WTC11 (cell line): ENCODE results near the gene TRIM41.

Experiments used
- ATF6 ChIP-seq: sonication (generic); formaldehyde crosslinking; IDR thresholded peaks from 2 replicates; pipeline ENCODE4 v1.8.1; 2023; ENCODE audit warnings: mild to moderate bottlenecking, missing genetic modification reagents
- ETV6 ChIP-seq: sonication (generic); formaldehyde crosslinking; IDR thresholded peaks from 2 replicates; pipeline ENCODE4 v1.8.1; 2022; ENCODE audit warnings: mild to moderate bottlenecking, missing genetic modification reagents
- FOXJ3 ChIP-seq: sonication (generic); formaldehyde crosslinking; IDR thresholded peaks from 2 replicates; pipeline ENCODE4 v1.9.0; 2021; ENCODE audit warnings: missing genetic modification reagents, mild to moderate bottlenecking, borderline replicate concordance
- GABPB1 ChIP-seq: sonication (generic); formaldehyde crosslinking; IDR thresholded peaks from 2 replicates; pipeline ENCODE4 v1.8.1; 2023; ENCODE audit warnings: mild to moderate bottlenecking, missing genetic modification reagents
- JUN ChIP-seq: sonication (generic); formaldehyde crosslinking; IDR thresholded peaks from 2 replicates; pipeline ENCODE4 v1.8.0; 2023; ENCODE audit warnings: mild to moderate bottlenecking, missing genetic modification reagents
- NFE2L1 ChIP-seq: sonication (generic); formaldehyde crosslinking; IDR thresholded peaks from 2 replicates; pipeline ENCODE4 v1.8.1; 2023; ENCODE audit warnings: missing genetic modification reagents
- NR3C1 ChIP-seq: sonication (generic); formaldehyde crosslinking; conservative IDR thresholded peaks from 2 replicates; pipeline ENCODE4 v1.8.1; 2023; ENCODE audit warnings: low read depth, mild to moderate bottlenecking, missing genetic modification reagents
- SP1 ChIP-seq: sonication (generic); formaldehyde crosslinking; conservative IDR thresholded peaks from 2 replicates; pipeline ENCODE4 v1.8.1; 2022; ENCODE audit warnings: missing genetic modification reagents
- TF ChIP-seq, protein P1 (sequence below): fragments of 200-600 bp; IDR thresholded peaks from 2 replicates; pipeline ENCODE4 v1.8.0; 2022; ENCODE audit warnings: antibody characterized with exemption
- TF ChIP-seq, protein P2 (sequence below): sonication (generic); formaldehyde crosslinking; IDR thresholded peaks from 2 replicates; pipeline ENCODE4 v1.8.1; 2023; ENCODE audit warnings: mild to moderate bottlenecking, missing genetic modification reagents, moderate library complexity

DNA sequence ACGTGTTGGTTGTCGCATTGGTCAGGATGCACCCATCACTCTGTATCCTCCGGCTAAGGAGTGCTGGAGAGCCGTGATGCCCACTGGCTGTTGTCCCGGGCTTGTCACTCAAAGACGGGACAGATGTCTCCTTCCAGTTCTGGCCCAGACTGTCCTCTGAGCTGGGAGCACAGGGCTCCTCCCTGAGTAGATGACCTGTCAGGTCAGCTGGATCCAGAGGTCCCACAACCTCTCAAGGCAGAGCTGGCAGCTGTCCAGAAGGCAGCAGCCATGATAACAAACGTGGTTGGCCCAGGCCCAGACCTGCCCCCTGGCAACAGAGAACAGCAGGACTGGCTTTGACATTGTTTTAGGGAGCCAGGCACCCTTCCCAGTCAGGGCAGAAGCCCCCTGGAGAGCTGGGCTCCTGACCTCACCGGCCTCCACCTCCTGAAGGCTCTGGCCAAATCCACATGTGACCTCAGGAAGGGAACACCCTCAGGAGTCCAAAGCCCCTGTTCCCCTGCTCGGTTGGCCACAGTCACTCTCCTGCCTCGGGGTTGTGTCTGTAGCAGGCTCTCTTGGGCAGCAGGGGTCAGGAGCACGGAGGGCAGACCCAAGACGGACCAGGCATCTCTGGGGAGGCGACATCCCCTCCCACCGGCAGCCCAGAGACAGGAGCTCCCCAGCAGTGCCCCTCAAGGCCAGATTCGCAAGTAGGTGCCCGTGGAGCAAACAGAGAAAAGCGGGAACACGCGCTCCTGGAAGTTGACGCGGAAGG is 28.4 kb upstream of the TRIM41 start:
- TF ChIP-seq FOXJ3: no peak
- TF ChIP-seq, protein P1, sequence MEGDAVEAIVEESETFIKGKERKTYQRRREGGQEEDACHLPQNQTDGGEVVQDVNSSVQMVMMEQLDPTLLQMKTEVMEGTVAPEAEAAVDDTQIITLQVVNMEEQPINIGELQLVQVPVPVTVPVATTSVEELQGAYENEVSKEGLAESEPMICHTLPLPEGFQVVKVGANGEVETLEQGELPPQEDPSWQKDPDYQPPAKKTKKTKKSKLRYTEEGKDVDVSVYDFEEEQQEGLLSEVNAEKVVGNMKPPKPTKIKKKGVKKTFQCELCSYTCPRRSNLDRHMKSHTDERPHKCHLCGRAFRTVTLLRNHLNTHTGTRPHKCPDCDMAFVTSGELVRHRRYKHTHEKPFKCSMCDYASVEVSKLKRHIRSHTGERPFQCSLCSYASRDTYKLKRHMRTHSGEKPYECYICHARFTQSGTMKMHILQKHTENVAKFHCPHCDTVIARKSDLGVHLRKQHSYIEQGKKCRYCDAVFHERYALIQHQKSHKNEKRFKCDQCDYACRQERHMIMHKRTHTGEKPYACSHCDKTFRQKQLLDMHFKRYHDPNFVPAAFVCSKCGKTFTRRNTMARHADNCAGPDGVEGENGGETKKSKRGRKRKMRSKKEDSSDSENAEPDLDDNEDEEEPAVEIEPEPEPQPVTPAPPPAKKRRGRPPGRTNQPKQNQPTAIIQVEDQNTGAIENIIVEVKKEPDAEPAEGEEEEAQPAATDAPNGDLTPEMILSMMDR: no peak
- TF ChIP-seq ATF6 (CRISPR knock-in tag): no peak
- TF ChIP-seq NFE2L1 (CRISPR knock-in tag): no peak
- TF ChIP-seq JUN: no peak
- TF ChIP-seq NR3C1 (CRISPR knock-in tag): no peak
- TF ChIP-seq ETV6 (CRISPR knock-in tag): no peak
- no peak for TF ChIP-seq SP1 (CRISPR knock-in tag)
- TF ChIP-seq, protein P2, sequence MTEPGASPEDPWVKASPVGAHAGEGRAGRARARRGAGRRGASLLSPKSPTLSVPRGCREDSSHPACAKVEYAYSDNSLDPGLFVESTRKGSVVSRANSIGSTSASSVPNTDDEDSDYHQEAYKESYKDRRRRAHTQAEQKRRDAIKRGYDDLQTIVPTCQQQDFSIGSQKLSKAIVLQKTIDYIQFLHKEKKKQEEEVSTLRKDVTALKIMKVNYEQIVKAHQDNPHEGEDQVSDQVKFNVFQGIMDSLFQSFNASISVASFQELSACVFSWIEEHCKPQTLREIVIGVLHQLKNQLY: no peak
- TF ChIP-seq GABPB1 (CRISPR knock-in tag): no peak
